NCI-H128 (cell line): ENCODE results near the gene OSBPL10.

Source experiments
- DNase-seq: peaks from one replicate; lab custom pipeline; 2025; ENCODE audit not compliant: unreplicated experiment; lab: John Stamatoyannopoulos, UW

Gene OSBPL10

DNA sequence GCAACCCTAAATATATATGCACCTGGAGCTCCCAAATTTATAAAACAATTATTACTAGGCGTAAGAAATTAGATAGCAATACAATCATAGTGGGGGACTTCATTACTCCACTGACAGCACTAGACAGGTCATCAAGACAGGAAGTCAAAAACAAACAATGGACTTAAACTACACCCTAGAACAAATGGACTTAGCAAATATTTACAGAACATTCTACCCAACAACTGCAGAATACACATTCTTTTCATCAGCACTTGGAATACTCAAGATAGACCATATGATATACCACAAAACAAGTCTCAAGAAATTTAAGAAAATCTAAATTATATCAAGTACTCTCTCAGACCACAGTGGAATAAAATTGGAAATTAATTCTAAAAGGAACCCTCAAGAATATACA lies 201.5 kb downstream of the OSBPL10 start:
- DNase-seq, result no peak

DNA sequence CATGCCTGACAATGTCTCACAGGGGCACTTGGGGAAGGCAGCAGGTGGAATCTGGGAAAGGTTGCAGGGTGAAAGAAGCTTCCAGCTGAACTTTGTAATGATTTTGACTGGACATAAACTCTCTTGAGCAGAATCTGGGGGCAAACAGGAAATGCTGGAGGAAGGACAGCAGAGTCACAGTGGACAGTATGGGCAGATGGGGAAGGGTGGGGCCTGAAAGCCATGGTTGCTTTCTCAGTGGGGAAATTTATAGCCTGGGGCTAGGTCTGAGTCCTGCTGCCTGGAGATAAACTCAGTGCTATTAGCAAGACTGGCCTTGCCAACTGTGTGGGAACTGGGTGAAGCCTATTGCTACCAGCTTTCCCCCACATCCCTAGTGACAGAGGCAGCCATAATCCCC lies 203.2 kb downstream of the OSBPL10 start:
- no peak for DNase-seq

DNA sequence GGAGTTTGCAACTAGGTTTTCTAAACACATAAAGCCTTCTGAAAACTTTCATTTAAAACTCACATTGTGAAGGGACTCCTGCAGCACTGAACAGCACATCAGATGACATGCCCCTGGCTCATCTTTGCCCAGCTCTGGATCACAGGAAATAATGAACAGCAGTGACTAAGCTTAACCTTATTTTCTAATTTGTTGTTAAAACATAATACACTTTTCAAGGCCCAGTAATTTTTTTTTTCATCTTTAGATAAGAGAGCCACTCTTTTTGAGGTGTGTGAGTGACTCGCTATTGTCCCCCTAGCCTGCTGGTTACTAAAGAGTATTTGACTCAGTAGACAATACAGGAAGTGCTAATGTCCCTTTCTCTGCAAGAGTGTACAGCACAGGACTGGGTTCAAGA lies 204.0 kb downstream of the OSBPL10 start:
- DNase-seq, result no peak

DNA sequence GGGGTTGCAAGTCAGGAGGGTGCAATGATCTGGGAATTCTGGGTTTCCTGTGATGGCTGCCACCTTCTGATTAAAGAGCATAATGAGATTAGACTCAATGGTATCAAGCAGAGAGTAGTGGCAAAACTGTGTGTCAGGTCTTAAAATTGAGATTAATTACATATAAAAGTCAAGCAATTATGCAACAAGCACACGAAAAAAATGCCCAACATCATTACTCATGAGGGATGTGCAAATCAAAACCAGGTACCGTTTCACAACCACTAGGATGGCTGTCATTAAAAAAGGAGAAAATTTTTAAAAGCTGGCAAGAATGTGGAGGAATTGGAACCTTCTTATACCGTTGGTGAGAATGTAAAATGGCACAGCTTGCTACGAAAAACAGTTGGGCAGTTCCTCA lies 205.0 kb downstream of the OSBPL10 start:
- no peak for DNase-seq

DNA sequence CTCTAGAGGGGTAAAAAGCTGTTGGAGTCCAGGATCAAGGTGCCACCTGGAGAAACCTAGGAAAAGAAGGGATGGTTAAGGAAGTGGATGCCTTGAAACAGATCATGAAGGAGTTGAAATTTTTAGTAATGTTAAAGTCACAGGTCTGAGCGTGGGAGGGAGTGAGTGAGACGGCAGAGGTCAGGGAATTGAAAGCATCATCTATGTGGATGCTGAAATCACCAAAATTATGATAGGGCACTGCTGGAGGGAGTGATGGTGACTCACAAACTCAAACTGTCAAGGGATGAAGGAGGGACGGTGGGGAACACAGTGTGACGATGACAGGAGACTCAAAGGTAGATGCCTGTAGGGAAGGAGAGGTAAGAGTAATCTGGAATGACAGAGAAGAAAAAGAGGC lies 205.7 kb downstream of the OSBPL10 start:
- DNase-seq, result no peak

DNA sequence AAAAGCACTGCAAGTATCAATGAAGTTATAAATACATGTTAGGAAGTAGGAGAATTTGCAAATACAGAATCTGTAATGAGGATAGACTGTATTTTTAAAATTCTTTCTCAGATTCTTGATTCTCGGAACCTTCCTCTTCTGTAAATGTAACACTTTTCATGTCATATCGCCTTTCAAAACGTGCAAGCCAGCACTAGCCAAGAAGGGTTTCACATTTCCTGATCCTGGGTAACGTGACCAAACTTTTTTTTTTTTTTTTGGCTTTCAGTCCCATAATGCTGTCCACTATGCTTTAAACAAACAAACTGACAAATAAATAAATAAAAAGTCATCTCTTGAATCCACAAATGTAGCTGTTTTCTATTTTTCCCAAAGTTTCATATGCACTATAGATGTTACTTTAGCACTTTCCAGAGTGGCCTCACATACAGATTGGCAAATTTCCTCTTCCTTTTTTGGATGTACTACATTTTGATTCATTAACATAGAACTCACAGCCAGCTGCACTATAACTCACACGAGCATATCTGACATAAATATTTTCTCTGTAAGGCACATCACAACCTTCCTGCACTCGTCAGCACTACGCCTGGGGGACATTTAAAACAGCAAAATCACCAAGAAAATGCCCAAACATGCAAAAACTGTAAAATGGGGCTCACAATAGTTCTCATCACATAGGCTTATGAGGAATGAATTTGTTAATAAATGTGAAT lies 208.1 kb downstream of the OSBPL10 start:
- no peak for DNase-seq

DNA sequence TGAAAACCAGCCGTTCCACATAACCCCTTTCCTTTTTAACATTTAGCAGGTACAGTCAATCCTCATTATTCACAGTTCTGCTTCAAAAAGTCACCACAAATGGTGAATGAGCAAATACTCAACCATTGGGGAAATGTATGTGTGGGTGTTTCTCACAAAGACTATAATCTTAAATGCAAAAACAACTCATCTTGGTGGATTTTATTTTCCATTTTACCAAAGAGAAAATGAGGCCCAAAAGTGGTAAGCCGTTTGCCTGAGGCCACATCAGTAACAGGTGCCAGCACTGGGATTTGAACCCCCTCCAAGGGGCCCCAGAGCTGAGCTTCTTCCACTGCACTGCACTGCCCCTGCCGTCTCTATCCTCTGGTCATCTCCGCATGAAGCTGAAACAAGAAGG lies 208.8 kb downstream of the OSBPL10 start:
- no peak for DNase-seq

DNA sequence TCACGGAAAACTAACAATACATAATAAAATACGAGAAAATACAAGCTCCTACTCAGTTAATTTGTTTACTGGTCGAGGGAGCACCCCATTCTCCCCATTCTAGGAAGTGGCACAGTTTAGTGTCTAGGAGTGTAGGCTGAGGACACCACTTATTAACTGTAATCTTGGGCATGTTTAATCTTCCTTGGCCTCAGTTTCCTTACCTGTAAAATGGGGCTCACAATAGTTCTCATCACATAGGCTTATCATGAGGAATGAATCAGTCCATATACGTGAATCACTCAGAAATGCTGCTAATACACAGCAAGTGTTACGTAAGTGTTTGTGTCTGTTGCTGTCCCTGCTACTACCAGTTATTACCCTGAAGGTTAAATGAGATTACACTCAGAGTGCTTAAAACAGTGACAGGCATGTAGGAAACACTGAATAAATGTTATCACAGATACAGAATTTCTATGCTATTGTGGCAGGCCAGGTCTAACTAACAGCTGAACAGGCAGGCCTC lies 210.2 kb downstream of the OSBPL10 start:
- no peak for DNase-seq

DNA sequence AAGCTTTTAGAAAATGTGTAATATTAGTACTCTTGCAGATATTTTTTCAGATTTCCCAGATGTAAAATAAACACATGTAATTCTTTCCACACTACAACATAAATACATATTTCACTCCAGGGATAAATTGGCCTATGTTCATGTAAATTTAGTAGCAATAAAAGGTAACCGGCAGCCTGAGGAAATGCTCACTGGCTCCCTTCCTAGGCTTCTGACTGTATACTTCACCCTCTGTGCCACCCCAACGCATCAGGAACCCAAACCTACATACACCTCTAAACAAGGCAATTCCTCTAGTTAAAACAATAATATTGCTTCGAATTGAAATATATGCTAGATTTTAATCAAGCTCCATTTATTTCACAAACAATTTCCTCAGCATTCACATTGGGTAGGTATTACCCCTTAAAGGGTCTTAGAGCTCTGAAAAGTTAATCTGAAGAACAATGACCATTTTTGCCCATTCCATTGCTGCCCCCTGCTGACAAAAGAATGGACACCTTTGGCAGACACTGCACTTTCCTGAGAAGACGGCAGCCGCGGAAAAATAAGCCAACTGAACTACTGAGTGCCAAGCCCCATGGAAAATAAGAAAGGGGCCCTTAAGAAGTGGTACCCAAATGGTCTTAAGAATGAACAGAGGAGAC lies 212.5 kb downstream of the OSBPL10 start:
- no peak for DNase-seq

DNA sequence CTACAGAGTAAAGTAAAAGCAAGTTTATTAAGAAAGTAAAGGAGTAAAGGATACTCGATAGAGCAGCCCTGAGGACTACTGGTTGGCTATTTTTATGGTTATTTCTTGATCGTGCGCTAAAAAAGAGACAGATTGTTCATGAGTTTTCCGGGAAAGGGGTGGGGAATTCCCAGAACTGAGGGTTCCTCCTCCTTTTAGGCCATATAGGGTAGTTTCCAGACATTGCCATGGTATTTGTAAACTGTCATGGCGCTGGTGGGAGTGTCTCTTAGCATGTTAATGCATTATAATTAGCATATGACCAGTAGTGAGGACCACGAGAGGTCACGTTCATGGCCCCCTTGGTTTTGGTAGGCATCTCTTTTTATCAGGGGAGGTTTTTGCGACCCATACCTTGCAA lies 213.1 kb downstream of the OSBPL10 start:
- DNase-seq, result no peak

DNA sequence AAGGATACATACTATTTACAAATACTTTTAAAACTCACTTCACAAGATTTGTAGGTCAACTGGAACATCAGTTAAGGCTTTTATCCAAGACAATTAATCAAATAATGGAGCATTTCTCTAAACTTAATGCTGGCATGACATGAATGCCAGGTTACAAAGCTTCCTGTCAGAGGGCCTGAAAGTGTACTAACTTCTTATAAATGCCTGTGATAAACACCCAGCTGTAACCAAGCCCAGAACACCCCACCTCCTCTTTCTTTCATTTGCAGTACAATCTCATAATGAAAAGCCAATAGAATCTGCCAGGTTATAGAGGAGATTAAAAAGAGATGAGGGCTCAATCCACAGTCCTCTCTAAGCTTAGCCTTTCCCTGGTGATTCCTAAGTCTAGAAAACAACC lies 214.4 kb downstream of the OSBPL10 start:
- no peak for DNase-seq

DNA sequence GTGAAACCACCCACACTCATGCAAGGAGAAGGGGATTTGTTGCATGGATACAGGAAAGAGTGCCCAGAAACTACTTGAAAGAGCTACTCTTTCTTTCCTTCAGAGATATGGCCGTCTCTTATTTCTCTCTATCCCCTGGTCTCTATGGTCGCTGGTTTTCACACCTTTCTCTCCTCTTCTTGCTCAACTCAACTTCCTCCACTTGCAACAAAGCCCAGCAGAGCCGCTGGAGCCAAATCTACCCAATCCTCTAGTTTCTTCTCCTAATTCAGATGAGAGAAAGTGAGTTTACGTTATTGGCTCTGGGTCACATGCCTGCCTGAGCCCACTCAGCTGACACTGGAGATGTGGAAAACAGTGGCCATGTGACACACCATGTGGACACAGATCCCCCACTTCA lies 215.2 kb downstream of the OSBPL10 start:
- no peak for DNase-seq

DNA sequence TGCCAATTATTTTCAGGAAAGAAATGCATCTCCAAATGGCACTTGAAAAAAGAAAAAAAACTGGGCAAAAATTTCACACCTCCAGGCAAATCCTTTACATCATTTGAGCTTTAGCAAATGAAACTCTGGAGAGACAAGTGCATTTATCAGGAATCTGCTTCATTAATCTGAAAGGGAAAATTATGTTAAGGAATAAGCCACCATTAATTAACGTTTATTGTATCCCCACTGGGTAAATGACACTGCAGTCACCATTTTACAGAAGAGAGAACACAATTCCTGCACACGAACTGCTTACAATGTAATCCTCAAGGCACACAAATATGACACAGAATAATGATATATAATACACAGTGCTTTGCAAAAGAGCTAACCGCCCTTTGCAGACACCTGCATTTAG lies 217.3 kb downstream of the OSBPL10 start:
- DNase-seq, result no peak

DNA sequence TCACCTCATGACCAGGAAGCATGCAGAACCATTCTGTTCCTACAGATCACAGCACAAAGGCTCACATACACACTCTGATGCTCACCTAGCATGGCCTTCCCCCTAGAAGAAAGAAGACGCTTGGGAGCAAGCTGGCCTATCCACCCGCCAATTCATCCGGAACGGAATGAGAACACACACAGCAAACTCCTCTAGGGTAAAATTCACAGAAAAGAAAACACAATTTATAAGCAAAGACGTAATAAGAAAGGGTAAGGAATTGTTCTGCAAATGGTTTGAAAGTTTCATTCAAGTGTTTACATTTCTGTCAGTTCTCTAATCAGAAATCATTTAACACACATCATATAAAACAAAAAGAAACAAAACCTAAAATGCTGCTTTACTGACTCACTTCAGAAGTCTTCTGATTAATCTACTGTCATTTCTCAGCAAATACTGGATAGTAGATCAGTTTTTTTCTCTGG lies 218.1 kb downstream of the OSBPL10 start:
- no peak for DNase-seq

DNA sequence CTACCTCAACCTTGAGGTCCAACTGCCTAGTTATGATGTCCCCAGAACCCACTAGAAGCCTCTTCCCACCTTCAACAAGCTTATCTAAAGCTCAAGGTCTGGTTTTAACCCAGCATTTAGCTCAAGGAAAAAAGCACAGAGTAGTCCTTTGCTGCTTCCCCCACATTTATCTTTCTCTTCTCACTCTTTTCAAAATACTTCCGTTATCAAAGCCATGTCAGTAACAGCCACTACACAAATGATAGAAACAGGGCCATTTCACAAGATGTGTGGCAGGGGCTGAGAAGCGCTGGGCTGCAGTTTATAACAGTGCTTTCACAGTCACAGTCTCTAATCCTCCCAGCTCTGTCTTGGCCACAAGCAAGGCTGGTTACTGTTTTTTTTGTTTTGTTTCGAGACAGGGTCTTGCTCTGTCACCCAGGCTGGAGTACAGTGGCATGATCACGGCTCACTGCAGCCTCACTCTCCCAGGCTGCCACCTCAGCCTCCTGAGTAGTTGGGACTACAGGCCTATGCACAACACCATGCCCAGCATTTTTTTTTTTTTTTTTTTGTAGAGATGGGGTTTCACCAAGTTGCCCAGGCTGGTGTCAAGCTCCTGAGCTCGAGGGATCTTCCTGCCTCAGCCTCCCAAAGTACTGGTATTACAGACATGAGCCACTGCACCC lies 218.8 kb downstream of the OSBPL10 start:
- DNase-seq, result no peak

DNA sequence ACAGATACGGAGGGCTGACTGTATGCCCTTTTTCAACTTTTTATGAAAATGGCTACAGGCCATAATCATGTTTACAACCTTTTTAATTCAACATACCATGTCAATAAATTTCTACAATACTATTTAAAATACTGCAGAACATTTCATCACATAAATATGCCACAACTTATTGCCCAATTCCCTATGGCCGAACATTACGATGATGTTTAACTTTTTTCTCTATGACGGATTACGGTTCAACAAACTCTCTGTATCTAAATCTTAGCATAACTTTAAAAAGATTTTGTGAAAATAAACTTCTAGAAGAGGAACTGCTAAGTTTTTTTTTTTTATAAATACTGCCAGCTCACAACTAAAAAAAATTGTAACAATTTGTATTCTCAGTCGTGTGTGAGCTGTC lies 220.4 kb downstream of the OSBPL10 start:
- DNase-seq, result no peak

DNA sequence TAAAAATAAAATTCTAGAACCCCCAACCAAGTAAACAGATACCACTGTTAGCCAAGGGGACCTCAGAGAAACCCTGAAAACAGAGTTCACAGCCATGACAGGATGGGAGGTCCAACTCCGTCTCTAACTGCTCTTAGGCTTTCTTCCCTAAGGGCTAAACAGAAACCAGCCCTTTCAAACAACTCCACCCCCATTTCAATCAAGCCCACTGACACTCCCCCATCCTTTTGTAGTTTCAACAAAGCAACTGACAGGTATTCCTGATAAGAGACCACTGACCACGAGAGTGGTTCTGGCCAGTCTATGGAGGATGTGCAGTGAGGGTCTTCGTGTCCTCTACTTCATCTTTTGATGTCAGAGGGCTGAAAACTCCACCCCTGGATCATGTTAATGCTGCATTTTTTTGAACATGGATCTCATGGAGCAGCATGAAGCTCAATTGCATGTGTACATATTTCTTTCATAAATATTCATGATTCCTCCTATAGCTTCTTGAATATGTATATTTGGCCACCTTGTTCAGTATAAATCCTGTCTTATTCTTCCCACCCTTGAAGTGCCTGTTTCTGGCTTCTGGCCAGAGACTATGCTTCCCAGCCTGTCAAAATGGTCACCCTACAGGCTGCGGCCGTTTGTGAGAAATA lies 222.6 kb downstream of the OSBPL10 start:
- DNase-seq, result no peak

DNA sequence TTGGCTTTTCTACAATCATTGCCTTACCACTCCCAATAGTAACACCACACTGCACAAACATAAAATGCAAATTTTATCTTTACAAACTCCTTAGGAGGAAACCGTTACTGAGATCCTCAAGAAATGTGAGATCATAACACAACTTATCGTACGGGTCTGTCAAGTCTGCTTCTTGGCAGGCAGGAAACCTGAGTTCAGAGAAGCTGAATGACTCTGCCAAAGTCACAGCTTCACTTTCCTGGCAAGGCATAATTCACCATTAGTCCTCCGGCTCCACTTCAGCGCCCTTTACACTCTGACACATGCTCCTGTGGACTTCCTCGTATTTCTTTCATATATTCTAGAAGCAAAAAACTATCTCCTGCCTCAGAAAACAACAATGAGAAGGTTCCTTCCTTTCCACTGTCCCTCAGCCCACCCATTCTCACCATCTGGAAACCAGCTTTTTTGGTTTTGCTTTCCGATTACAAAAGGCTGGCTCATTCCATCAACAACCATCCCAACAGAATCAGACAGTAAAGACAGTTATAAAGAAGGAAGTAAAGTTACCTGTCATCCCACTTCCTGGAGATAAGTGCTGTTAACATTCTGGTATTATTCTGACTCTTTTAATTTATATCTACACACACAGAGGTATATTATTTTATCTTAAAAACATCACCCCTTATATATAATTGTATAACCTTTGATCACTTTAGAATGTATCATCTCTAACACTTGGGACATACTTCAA lies 225.0 kb downstream of the OSBPL10 start:
- DNase-seq, result no peak

DNA sequence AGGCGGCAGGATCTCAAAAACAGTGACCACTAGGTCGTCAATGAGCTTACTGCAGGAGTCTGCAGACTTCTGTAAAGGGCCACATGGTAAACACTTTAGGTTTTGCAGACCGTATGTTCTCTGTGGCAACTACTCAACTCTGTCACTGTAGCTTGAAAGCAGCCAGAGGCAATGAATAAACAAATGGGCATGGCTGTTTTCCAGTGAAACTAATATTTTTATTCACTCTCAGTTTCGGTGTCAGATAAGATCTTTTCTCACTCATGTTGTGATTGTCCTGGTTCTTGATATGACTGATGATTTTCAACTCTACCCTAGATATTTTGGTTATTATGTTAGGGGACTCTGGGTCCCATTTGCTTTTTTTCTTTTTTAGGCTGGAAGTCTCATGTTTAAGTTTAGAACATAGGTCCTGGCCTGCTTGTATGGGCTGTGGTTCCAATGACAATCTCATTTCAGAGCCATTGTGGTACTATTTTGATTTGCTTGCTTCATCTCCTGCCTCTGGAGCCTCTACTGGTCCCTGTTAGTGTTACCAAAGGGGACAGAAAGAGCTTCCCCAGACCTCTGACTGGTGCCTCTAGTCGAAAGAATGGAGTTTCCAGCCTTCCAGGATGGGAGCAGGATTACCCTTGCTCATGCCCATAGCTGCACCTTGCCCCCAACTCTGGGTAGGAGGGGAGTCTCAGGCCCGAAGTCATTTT lies 226.3 kb downstream of the OSBPL10 start:
- DNase-seq, result no peak

DNA sequence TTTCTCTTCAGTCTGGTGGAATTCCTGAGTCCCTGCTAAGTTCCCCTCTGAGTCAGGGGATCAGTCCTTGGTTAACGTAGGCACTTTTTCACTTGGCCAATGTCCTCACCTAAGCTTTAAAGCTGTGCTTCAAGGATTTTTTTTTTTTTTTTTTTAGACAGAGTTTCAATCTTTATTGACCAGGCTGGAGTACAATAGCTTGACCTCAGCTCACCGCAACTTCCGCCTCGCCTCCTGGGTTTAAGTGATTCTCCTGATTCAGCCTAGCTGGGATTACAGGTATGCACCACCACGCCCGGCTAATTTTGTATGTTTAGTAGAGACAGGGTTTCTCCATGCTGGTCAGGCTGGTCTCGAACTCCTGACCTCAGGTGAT lies 228.0 kb downstream of the OSBPL10 start:
- DNase-seq, result no peak
